NCI-H2107 treated with DMSO at 0.1 percent for 48 hours (cell line): ENCODE data around the gene GDE1.
A peak's percentile ranks its signal among the peaks of the same experiment; 100 is the strongest.
"Not testable (repeated sequence)": the region's sequence is repeated elsewhere in the genome, so short reads cannot be mapped to it uniquely, and the experiment has no call there.

Experiments
- DNase-seq: peaks from one replicate; lab custom pipeline; 2025; ENCODE audit not compliant: unreplicated experiment; lab: John Stamatoyannopoulos, UW

Gene GDE1

DNA sequence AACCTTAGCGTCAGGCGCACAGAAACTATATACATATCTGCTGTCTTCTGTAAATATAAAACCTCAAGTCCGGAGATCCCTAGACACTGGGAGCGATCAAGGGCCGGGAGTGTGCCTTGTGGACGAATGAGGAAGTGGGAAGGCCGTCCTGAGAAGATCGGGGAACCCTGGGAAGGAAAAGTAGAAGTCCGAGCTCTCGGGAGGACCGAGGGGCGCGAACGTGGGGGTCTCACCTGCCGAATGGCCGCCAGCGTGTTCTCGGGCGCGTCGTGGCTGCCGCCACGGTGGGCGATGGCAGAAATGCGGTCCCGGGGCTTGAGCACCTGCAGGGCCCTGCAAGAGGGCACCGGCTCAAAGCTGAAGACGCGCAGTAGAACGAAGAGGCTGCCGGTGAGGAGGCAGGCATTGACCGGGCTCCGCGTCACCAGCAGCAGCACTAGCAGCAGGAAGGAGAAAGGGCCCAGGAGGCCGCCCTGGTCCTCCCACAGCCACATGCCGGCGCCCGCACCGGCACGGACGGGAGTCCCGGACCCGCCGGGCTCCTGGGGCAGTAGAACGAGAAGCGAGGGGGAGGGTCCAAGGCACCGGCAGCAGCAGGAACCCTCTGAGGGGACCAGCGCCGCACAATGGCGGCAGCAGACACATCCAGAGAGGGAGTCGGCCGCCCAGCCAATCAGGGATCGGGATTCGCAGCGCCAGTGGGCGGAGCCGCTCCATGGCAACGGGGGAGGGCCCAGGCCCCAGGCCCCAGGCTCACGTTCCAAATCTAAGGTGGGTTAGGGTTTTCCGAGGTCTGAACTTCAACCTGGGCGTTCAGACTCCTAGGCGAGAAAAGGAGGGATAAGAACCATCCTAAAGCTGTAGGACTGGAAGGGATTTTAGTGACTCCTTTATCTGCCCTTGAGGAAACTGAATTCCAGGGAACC, at the start of gene GDE1:
TSS of gene GDE1 (minus strand) at position 628 of the 926 bp plus-strand sequence. CDS start at position 494, 134 bp downstream.
- DNase-seq = peak; percentile 86

- DNase-seq = no peak
These were observed 45.7 kb upstream of the GDE1 start for GRCh38 chr16:19567560-19567959.

GRCh38 chr16:19566362-19566761, 44.5 kb upstream of the GDE1 start:
- no peak for DNase-seq

DNA sequence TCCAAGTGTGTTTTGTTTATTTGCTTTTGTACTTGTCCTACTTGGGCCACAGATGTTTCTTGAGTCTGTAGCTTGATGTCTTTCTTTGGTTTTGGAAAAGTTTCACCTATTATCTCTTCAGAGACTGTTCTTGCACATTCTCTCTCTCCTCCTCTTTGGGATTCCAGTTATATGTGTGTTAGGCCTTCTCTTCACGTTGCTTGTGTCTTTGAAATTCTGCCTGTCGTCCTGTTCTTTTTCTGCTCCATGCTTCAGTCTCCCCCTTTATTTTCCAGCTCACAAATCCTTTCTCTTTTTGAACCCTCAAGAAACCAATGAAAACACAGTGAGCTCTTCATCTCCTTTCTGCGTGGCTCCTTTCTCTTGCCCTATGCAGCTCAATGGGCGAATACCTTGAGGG, 41.5 kb upstream of the GDE1 start:
- no peak for DNase-seq

GRCh38 chr16:19560078-19560477, 38.2 kb upstream of the GDE1 start:
- no peak for DNase-seq

DNA sequence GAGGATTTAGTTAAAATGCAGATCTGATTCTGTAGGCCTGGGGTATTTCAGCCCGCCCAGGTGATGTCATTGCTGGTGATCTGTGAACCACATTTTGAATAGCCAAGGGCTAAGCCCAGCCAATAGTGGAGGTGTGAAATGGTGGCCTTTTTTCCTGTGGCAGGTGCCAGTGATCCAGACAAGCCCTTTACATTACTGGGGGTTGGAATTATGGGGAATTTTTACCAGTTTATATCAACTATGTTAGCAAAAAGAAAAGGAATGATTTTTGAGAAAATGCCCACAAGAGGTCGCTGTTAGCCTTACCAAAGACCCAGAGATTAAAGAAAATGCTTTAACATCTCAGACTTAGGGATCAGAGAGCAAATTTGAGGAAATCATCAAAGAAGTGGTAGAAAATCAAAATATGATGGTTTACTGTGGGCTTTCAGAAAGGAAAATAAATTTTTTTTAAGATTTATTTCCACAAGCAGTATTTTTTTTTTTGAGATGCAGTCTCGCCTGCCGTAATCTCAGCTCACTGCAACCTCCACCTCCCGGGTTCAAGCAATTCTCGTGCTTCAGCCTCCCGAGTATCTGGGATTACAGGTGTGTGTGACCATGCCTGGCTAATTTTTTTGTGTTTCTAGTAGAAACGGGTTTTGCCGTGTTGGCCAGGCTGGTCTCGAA, 37.5 kb upstream of the GDE1 start:
- peak; percentile 24 for DNase-seq

DNA sequence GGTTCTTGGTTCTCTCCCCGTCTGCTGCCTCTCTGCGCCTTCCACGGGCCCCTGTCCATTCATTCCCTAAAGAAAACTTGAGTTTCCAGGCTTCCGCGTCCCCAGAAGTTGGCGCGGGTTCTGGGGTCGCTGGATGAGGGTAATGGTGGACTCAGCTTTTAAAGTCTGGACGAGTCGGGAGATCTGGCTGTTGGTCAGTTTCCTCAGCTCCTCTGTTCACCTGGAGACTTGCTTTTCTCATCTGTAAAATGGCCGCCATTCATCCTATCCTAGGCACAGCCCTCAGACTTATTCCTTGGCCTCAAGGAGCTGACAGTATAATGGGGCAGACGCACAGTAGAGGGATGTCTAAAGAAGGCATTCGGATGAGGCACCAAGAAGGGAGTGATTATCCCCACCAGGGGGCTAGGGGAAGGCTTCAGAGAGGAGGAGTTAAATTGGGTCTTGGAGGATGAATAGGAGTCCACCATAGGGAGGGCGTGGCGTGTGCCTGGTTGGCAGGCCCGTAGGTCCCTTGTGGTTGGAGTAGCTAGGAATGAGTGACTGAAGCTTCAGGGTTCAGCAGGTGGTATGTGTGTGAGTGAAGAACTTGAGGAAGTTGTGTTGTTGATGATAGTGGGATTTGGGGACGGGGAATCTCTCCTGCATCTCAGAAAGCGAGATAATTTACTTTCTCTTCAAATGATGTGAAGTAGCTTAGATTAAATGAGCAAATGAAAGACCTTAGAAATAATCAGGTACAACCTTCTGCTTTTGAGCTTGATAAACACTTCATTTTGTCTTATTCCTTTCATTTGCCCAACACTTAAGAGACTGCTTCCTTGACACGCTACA, 34.3 kb upstream of the GDE1 start:
- no peak for DNase-seq

DNA sequence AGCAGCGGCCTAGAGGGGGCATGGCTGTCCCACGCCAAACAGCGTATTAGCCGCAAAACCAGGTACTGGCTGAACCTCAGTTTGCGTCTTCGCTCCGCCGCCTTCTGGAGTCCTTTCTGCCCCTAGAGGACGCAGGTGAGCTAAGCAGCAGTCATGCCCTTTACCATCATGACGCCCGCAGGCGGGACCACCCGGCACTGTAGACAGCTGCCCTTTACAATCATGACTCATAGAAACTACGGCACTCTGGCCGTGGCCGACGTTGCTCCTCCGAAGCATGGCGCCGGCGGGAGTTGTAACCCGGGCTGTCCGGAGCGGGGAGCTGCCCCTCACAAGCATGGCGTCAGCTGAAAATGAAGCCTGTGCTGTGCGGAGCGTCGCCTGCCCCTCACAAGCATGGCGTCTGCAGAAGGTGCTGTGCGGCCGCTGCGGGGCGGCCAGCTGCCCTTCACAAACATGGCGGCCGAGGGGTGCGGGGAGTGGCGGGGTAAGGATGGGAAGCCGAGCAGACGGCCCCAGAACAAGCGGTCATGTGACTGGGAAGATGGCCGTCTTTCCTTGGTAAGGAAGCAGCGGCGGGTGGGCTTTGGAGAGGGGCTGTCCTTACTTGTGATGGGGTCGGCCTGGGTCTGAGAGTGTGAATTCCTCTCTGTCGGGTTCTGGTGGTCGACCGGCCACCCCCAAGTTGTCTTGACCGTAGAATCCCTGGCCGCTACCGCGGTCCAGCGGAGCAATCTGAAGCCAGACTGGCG, 33.5 kb upstream of the GDE1 start, which contains the start of gene VPS35L:
TSS of gene VPS35L (plus strand) at position 518 of the 752 bp plus-strand sequence. CDS start at position 545, 27 bp downstream.
- DNase-seq = peak; percentile 97

DNA sequence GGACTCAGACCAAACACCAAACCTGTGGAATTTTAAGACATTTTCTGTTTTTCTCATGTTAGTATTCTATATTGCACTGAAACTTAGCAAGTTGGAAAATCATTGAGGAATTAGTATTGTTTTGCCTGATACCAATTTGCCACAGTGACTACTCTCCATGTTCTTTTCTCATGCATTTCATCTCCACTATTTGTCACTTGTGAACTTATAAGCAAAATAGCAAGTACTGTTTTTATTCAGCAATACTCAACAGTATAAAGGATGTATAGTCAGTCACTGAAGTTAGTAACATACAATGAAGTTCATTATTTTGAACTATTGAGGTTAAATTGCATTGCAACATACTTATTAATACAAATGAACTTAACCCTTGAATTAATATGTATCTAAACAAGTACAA, 27.8 kb upstream of the GDE1 start:
- no peak for DNase-seq

- no peak for DNase-seq
These were observed 26.2 kb upstream of the GDE1 start for GRCh38 chr16:19548144-19548543.

- DNase-seq = not testable (repeated sequence)
These were observed 21.5 kb upstream of the GDE1 start for GRCh38 chr16:19543278-19543996.

- DNase-seq = peak; percentile 88
These were observed 20.4 kb upstream of the GDE1 start for GRCh38 chr16:19542138-19542821.

- DNase-seq = no peak
These were observed 18.5 kb upstream of the GDE1 start for GRCh38 chr16:19540241-19540970.

DNA sequence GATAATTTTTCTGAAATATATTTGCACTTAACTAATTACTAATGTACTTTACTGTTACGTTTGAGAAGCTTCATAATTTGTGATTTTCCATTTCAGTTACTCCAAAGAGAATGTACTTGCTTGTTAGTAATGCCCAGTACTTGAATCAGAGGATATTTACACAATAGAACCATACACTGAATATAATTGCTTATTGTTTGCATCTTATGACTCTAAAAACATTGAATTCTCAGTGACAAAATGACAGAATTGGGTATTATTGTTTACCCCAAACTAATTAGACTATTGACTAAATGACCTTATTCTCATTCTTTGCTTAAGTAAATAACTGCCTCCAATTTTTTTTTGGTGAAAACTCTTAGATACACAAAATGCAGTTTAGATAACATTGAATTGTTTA, 10.7 kb upstream of the GDE1 start:
- no peak for DNase-seq

GRCh38 chr16:19528666-19529065, 6.8 kb upstream of the GDE1 start:
- DNase-seq = no peak

DNA sequence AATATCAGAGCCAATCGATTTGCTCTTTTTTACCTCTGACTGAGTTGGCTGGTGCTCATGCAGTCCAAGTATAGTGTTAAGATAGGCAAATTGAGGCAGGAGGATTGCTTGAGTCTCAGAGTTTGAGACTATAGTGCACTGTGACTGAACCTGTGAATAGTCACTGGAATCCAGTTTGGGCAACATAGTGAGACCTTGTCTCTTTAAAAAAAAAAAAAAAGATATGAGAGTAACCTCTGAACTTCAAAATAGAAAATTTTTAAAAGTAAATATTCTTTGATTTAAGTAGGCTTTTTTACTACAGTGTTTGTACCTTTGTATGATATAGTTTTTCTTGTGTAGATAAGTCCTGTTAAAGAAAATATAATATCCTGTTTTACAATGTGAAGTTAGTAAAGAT, 5.3 kb upstream of the GDE1 start:
- no peak for DNase-seq

DNA sequence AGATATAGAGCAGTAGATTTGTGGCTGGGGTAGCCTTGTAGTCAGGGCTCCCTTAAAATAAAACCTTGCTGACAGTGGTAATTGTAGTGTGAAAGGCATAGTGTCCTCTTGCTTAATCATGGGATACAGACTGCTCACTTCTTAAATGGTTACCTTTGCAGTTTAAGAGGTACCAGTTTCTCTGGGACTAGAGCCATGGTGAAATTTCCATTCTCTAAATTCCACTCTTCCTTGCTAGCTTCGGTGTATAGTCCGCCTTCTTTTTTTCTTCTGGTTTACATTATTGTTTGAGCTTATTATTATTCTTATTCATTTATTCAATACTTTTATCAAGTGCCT, 3.5 kb upstream of the GDE1 start:
- no peak for DNase-seq

- no peak for DNase-seq
These were observed 2.9 kb upstream of the GDE1 start for GRCh38 chr16:19524616-19525384.
